NCI-H526 (cell line): ENCODE results near the gene C16orf90.
"Not testable (repeated sequence)": the region's sequence is repeated elsewhere in the genome, so short reads cannot be mapped to it uniquely, and the experiment has no call there.

ENCODE experiments used
- DNase-seq, 2 experiments: peaks; one replicate each; lab custom pipeline; 2025; lab: John Stamatoyannopoulos, UW

The C16orf90 gene

GRCh38 chr16:3482659-3483241 lies 12.5 kb downstream of the C16orf90 start:
- DNase-seq, result no peak

GRCh38 chr16:3481696-3482658 lies 13.3 kb downstream of the C16orf90 start:
- no peak for DNase-seq

- no peak for DNase-seq
Observed at GRCh38 chr16:3480901-3481695, 14.2 kb downstream of the C16orf90 start.

- DNase-seq, result no peak
Observed at GRCh38 chr16:3479654-3480216, 15.6 kb downstream of the C16orf90 start.

- no peak for DNase-seq
Observed at GRCh38 chr16:3478242-3478925, 16.9 kb downstream of the C16orf90 start.

- DNase-seq, result no peak
Observed at GRCh38 chr16:3476409-3476808, 18.9 kb downstream of the C16orf90 start.

GRCh38 chr16:3475604-3476375 lies 19.5 kb downstream of the C16orf90 start:
- no peak for DNase-seq

- DNase-seq, result not testable (repeated sequence)
Observed at GRCh38 chr16:3474870-3475269, 20.4 kb downstream of the C16orf90 start.

GRCh38 chr16:3474136-3474779 lies 21.0 kb downstream of the C16orf90 start:
- DNase-seq, result no peak

GRCh38 chr16:3473596-3473943 lies 21.7 kb downstream of the C16orf90 start:
- not testable (repeated sequence) for DNase-seq

GRCh38 chr16:3472878-3473595 lies 22.3 kb downstream of the C16orf90 start:
- no peak for DNase-seq

GRCh38 chr16:3471518-3472176 lies 23.6 kb downstream of the C16orf90 start:
- DNase-seq, result no peak

GRCh38 chr16:3470723-3471122 lies 24.6 kb downstream of the C16orf90 start:
- DNase-seq, result no peak

GRCh38 chr16:3469736-3470135 lies 25.6 kb downstream of the C16orf90 start:
- no peak for DNase-seq

GRCh38 chr16:3468501-3468900 lies 26.8 kb downstream of the C16orf90 start:
- no peak for DNase-seq

- no peak for DNase-seq
Observed at GRCh38 chr16:3467921-3468320, 27.4 kb downstream of the C16orf90 start.

- DNase-seq, result no peak
Observed at GRCh38 chr16:3467182-3467581, 28.1 kb downstream of the C16orf90 start.

GRCh38 chr16:3465911-3466584 lies 29.2 kb downstream of the C16orf90 start:
- no peak for DNase-seq

- no peak for DNase-seq
Observed at GRCh38 chr16:3465301-3465700, 30.0 kb downstream of the C16orf90 start.
